A673 (cell line): ENCODE measurements around the gene TSC22D3.

Experiments used
- CTCF ChIP-seq: fragments of 300-800, 200-600 bp; sonication (generic); conservative IDR thresholded peaks from 2 replicates; pipeline ENCODE4 v1.5.1; 2017; ENCODE audit warnings: low read depth, mild to moderate bottlenecking, antibody characterized with exemption, low read length, moderate library complexity, mixed read lengths
- EZH2 ChIP-seq: fragments of 200-600 bp; sonication (generic); IDR thresholded peaks from 2 replicates; pipeline ENCODE4 v1.6.1; 2017; ENCODE audit warnings: borderline replicate concordance, low read depth, mild to moderate bottlenecking, mixed read lengths, antibody characterized with exemption, low read length; ENCODE audit not compliant: poor library complexity, severe bottlenecking

DNA sequence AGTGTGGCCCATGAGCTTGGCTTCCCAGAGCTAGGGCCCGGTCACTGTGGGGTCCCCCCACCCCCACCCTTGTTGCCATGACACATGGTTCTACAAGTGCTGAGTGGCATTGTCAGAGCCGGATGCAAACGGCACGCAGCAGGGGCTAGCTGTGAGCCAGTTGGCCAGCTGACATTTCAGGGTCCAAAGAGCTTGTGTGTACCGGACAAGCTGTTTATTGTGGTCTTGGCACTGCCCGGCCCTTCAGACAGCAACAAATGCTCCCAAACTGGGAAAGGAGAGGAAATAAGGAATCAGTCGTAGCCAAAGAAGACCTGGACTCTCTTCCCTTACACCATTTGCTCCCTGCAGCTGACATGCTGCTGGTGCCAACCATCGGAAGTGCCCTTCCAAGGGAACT is 36.8 kb downstream of the TSC22D3 start:
- TF ChIP-seq EZH2, result no peak
- TF ChIP-seq CTCF, result no peak
